ENCODE data around the gene PTPRG.

Gene PTPRG

DNA sequence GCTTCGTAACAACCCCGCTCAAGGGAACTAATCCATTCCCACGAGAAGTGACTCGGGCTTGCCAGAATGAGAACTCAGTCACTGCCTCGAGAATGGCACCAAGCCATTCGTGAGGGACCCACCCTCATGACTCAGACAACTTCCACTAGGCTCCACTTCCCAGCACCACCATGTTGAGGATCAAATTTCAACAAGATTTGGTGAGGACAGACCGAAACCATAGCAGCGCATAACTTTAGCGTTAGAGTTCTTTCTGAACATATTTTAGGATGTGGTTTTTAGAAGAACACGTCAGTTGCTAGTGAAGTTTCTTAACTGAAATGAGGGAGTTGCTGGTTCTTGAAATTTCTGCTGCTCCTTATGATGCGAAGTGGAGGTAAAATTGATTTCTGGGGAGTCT lies 13.5 kb downstream of the PTPRG start:
- TF ChIP-seq FOXP2 (optimal IDR thresholded peaks at IDR 0.05; ENCODE audit: borderline replicate concordance, extremely low read depth, extremely low read length, insufficient read depth) (no peak), TAF1 (IDR thresholded peaks at IDR 0.05; ENCODE audit: borderline replicate concordance, insufficient read depth, low read length) (no peak), SIN3A (IDR thresholded peaks at IDR 0.05; ENCODE audit: borderline replicate concordance, insufficient read depth, low read length) (no peak), POLR2AphosphoS5 (IDR thresholded peaks at IDR 0.05; ENCODE audit: low read depth, low read length) (no peak)
- TF ChIP-seq, protein P1, sequence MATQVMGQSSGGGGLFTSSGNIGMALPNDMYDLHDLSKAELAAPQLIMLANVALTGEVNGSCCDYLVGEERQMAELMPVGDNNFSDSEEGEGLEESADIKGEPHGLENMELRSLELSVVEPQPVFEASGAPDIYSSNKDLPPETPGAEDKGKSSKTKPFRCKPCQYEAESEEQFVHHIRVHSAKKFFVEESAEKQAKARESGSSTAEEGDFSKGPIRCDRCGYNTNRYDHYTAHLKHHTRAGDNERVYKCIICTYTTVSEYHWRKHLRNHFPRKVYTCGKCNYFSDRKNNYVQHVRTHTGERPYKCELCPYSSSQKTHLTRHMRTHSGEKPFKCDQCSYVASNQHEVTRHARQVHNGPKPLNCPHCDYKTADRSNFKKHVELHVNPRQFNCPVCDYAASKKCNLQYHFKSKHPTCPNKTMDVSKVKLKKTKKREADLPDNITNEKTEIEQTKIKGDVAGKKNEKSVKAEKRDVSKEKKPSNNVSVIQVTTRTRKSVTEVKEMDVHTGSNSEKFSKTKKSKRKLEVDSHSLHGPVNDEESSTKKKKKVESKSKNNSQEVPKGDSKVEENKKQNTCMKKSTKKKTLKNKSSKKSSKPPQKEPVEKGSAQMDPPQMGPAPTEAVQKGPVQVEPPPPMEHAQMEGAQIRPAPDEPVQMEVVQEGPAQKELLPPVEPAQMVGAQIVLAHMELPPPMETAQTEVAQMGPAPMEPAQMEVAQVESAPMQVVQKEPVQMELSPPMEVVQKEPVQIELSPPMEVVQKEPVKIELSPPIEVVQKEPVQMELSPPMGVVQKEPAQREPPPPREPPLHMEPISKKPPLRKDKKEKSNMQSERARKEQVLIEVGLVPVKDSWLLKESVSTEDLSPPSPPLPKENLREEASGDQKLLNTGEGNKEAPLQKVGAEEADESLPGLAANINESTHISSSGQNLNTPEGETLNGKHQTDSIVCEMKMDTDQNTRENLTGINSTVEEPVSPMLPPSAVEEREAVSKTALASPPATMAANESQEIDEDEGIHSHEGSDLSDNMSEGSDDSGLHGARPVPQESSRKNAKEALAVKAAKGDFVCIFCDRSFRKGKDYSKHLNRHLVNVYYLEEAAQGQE (IDR thresholded peaks at IDR 0.05; ENCODE audit: insufficient read depth in 1 of 2, low read depth in 2 of 2, low read length in 2 of 2): no peak

DNA sequence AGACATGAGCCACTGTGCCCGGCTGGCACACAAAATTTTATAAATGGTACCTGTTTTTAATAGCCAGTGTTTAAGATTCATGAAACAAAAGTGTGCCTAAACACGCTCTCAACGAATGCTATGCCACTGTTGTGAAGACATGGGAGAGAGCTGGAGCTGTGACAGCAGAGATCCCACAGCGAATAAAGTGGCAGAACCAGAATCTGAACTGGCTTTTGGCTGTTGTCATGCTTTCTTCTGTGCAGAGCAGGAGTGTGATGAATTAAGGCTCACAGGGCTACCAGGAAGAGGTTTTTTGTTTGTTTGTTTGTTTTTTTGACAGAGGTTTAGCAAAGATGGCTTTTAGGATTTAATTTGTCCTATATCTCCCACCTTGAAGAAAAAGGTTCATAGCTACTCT lies 14.5 kb downstream of the PTPRG start:
- TF ChIP-seq TAF1 (IDR thresholded peaks at IDR 0.05; ENCODE audit: borderline replicate concordance, insufficient read depth, low read length) (no peak), FOXP2 (optimal IDR thresholded peaks at IDR 0.05; ENCODE audit: borderline replicate concordance, extremely low read depth, extremely low read length, insufficient read depth) (no peak), SIN3A (IDR thresholded peaks at IDR 0.05; ENCODE audit: borderline replicate concordance, insufficient read depth, low read length) (no peak), POLR2AphosphoS5 (IDR thresholded peaks at IDR 0.05; ENCODE audit: low read depth, low read length) (no peak)
- TF ChIP-seq, protein P1 (IDR thresholded peaks at IDR 0.05; ENCODE audit: insufficient read depth in 1 of 2, low read depth in 2 of 2, low read length in 2 of 2): no peak

DNA sequence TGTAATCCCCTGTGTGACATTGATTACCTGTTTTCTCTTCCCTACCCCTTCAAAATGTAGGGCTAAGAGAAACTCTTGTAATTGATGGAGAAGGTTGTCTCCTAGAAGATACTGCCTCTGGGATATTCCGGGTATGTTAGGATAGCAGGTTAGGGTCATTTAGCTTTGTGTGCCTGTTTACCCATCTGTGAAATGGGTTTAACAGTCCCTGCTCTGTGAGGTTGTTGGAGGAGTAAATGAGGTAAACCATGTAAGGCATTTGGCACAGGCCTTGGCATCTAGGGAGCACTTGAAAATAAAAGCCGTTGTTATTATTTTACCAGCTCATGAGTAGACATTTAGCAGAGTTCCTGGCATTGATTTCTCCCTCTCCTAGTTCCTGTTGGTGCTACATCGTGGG lies 16.4 kb downstream of the PTPRG start:
- TF ChIP-seq POLR2AphosphoS5 (IDR thresholded peaks at IDR 0.05; ENCODE audit: low read depth, low read length): no peak
- no peak for TF ChIP-seq FOXP2 (optimal IDR thresholded peaks at IDR 0.05; ENCODE audit: borderline replicate concordance, extremely low read depth, extremely low read length, insufficient read depth)
- TF ChIP-seq, protein P1 (IDR thresholded peaks at IDR 0.05; ENCODE audit: insufficient read depth in 1 of 2, low read depth in 2 of 2, low read length in 2 of 2): no peak
- no peak for TF ChIP-seq SIN3A (IDR thresholded peaks at IDR 0.05; ENCODE audit: borderline replicate concordance, insufficient read depth, low read length)
- no peak for TF ChIP-seq TAF1 (IDR thresholded peaks at IDR 0.05; ENCODE audit: borderline replicate concordance, insufficient read depth, low read length)

DNA sequence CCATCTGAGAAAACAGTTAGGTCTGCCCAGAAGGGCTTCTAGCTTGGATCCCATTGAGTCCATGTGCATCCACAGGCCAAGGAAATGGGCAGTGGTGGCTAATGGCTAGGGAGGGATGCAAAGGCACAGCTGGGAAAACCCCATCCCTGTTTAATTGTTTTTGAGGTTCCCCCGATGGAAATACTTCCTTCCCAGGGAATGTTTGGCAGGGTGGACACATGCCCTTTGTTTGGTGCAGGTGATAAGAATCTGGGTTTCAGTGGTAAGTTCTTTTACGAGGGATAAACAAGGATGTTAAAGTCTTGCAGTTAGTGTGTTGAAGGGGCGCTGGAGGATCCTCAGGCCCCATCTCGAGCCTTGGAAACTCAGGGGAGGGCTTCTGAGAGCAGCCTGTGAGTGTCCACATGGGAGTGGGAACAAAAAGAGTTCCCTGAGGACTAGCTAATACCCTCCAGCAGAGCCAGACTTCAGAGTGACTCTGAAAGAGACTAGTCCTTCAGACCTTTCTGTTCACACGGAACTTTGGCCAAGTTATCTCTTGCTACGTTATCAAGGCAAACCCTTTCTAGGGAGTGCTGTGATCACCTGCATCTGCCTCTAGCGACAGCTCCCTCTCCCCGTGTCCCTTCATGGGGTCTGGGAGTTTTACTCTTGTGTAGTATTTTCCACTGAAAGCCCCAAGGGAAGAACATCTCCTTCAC lies 17.4 kb downstream of the PTPRG start:
- TF ChIP-seq TAF1 (IDR thresholded peaks at IDR 0.05; ENCODE audit: borderline replicate concordance, insufficient read depth, low read length): no peak
- TF ChIP-seq FOXP2 (optimal IDR thresholded peaks at IDR 0.05; ENCODE audit: borderline replicate concordance, extremely low read depth, extremely low read length, insufficient read depth): no peak
- TF ChIP-seq SIN3A (IDR thresholded peaks at IDR 0.05; ENCODE audit: borderline replicate concordance, insufficient read depth, low read length): no peak
- TF ChIP-seq POLR2AphosphoS5 (IDR thresholded peaks at IDR 0.05; ENCODE audit: low read depth, low read length): no peak
- TF ChIP-seq, protein P1 (IDR thresholded peaks at IDR 0.05; ENCODE audit: insufficient read depth in 1 of 2, low read depth in 2 of 2, low read length in 2 of 2): no peak

Measured in PFSK-1 (cell line).